ENCODE data around the gene NR6A1.

The NR6A1 gene

DNA sequence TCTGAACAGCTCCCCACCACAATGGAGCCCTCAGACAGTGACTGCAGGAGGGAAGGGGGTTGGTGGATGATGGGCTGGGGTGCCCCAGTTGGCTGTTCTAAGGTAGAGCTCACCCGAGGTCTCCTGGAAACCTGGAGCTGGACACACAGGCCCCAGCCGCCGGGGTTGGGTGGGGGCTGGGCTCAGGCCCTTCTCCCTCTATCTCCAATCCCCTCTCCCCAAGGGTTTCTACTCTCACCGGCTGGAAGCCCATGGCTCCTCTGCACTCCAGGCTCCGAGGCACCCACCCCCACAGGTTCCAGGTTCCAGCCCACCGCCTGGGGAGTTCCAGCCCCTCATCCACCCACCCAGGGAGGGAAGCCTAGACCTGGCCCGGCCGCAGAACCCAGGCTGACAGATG lies 264.7 kb downstream of the NR6A1 start:
- Histone ChIP-seq H3K36me3 (ENCODE audit: control insufficient read depth, insufficient read depth, low read length) (no peaks in the 10 kb centered on the region), H3K4me3 (replicated peaks; ENCODE audit: low read depth, low read length) (no peak overlapping the region), H3K27me3 (replicated peaks; ENCODE audit: control insufficient read depth, insufficient read depth, low read length) (peaks cover 2% of the 10 kb centered on the region; the same call in 1 of the 2 replicates)
- no peak for DNase-seq (ENCODE audit: extremely low read depth, insufficient read length)
- TF ChIP-seq, protein P1, sequence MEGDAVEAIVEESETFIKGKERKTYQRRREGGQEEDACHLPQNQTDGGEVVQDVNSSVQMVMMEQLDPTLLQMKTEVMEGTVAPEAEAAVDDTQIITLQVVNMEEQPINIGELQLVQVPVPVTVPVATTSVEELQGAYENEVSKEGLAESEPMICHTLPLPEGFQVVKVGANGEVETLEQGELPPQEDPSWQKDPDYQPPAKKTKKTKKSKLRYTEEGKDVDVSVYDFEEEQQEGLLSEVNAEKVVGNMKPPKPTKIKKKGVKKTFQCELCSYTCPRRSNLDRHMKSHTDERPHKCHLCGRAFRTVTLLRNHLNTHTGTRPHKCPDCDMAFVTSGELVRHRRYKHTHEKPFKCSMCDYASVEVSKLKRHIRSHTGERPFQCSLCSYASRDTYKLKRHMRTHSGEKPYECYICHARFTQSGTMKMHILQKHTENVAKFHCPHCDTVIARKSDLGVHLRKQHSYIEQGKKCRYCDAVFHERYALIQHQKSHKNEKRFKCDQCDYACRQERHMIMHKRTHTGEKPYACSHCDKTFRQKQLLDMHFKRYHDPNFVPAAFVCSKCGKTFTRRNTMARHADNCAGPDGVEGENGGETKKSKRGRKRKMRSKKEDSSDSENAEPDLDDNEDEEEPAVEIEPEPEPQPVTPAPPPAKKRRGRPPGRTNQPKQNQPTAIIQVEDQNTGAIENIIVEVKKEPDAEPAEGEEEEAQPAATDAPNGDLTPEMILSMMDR (IDR thresholded peaks at IDR 0.05; ENCODE audit: insufficient read depth, low read length, poor library complexity, severe bottlenecking), result no peak

- Histone ChIP-seq H3K27me3 (replicated peaks; ENCODE audit: control insufficient read depth, insufficient read depth, low read length) (peaks cover 2% of the 10 kb centered on the region; the same call in 1 of the 2 replicates), H3K4me3 (replicated peaks; ENCODE audit: low read depth, low read length) (no peak overlapping the region), H3K36me3 (ENCODE audit: control insufficient read depth, insufficient read depth, low read length) (no peaks in the 10 kb centered on the region)
- TF ChIP-seq, protein P1 (IDR thresholded peaks at IDR 0.05; ENCODE audit: insufficient read depth, low read length, poor library complexity, severe bottlenecking), result no peak
- DNase-seq (ENCODE audit: extremely low read depth, insufficient read length), result no peak
These were observed 265.2 kb downstream of the NR6A1 start for GRCh38 chr9:124505901-124506346.

DNA sequence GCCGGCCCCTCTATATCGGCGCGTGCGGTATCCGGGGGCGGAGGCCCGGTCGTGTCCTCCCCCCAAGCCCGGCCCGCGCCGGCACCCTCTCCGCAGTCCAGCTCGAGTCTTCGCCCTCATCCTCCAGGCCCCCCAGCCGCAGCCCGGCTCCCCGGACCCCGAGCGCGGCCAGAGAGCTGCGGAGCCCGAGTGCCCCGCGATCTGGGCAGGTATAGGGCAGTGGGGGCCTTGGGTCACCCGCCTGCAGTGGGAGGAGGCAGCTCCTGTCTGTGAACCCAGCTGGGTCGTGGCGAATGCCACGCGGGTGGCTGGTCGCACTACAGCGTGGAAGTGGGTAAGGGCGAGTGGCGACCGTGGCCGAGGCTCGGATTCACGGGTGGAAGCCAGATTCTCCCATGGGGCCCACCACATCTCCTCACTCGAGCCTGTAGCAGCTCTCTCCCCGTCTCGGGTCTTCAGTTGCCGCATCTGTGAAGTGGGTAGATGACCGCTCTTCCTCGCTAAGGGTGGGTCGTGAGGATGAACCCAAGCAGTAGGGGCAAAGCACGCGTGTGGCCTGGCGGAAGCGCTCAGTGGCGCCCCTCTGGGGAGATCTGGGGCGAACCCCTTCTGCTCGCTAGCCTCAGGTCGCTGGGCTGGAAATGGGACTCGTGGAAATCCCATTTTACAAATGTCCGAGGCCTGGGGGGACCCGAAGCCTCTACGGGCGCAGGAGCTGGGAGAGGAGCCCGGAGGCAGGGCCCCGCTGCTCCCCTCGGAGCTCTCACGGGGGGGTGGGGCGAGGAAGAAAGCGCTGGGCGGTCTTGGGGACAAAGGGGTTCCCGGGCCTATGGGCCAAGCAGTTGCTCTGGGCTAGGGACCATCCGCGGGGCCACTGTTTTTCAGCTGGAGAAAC lies 265.9 kb downstream of the NR6A1 start:
- TF ChIP-seq, protein P1 (IDR thresholded peaks at IDR 0.05; ENCODE audit: insufficient read depth, low read length, poor library complexity, severe bottlenecking), result no peak
- no peak for DNase-seq (ENCODE audit: extremely low read depth, insufficient read length)
- Histone ChIP-seq H3K36me3 (ENCODE audit: control insufficient read depth, insufficient read depth, low read length) (no peaks in the 10 kb centered on the region), H3K4me3 (replicated peaks; ENCODE audit: low read depth, low read length) (no peak overlapping the region), H3K27me3 (replicated peaks; ENCODE audit: control insufficient read depth, insufficient read depth, low read length) (peaks cover 2% of the 10 kb centered on the region; the same call in 1 of the 2 replicates)

DNA sequence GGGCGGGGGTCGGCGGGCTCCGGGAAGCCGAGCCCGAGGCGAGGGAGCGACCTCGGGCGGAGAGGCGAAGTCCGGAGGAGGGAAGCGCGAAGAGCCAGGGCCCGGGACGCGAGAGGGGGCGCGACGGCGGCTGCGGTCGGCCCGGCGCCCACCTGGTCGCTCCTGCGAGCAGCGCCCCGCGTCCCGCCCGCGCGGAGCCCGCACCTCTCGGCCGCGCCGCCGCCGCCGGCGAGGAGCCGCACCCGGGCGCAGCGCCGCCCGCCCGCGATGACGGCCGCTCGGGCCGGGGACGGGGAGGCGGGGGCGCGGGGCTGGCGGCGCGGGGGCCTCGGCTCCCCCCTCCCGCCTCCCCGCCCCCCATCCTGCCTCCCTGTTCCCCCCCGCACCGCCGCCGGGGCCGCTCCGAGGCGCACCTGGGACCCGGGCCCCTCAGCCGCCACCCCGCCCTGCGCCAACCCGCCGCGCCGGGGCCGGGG lies 266.5 kb downstream of the NR6A1 start:
- TF ChIP-seq, protein P1 (IDR thresholded peaks at IDR 0.05; ENCODE audit: insufficient read depth, low read length, poor library complexity, severe bottlenecking), result no peak
- Histone ChIP-seq H3K4me3 (replicated peaks; ENCODE audit: low read depth, low read length) (no peak overlapping the region), H3K36me3 (ENCODE audit: control insufficient read depth, insufficient read depth, low read length) (no peaks in the 10 kb centered on the region), H3K27me3 (replicated peaks; ENCODE audit: control insufficient read depth, insufficient read depth, low read length) (peaks cover 2% of the 10 kb centered on the region; the same call in 1 of the 2 replicates)
- no peak for DNase-seq (ENCODE audit: extremely low read depth, insufficient read length)

- TF ChIP-seq, protein P1 (IDR thresholded peaks at IDR 0.05; ENCODE audit: insufficient read depth, low read length, poor library complexity, severe bottlenecking), result no peak
- no peak for DNase-seq (ENCODE audit: extremely low read depth, insufficient read length)
- H3K36me3 ChIP-seq (ENCODE audit: control insufficient read depth, insufficient read depth, low read length), result no peaks in the 10 kb centered on the region
- H3K4me3 ChIP-seq (replicated peaks; ENCODE audit: low read depth, low read length), result no peak overlapping the region
- H3K27me3 ChIP-seq (replicated peaks; ENCODE audit: control insufficient read depth, insufficient read depth, low read length), result peaks cover 2% of the 10 kb centered on the region; the same call in 1 of the 2 replicates
These were observed 267.2 kb downstream of the NR6A1 start for GRCh38 chr9:124503713-124504529.
